HEK293 (cell line): ENCODE measurements around the gene ELOVL1.
A peak's percentile ranks its signal among the peaks of the same experiment; 100 is the strongest.

ENCODE experiments used
- CTCF ChIA-PET: fragments of 350-600 bp; formaldehyde crosslinking; extraction: SDS; loops from one replicate; lab custom pipeline; 2021; ENCODE audit warnings: antibody characterized with exemption; lab: Yijun Ruan, JAX
- POLR2A ChIA-PET: fragments of 300-600 bp; formaldehyde crosslinking; extraction: SDS; loops from one replicate; lab custom pipeline; 2020; ENCODE audit warnings: antibody characterized with exemption, inconsistent platforms; lab: Yijun Ruan, JAX
- H3K27ac ChIP-seq: fragments of 200-500 bp; sonication (Bioruptor generic); 2 replicates; pipeline ENCODE4 v1.5.1; 2014; ENCODE audit warnings: low read depth, low read length, control low read depth, inconsistent platforms; ENCODE audit errors: extremely low read depth
- H3K36me3 ChIP-seq, 2 experiments: fragments of 200-500 bp in 1 of 2; sonication (Bioruptor generic) in 1 of 2; 1 replicate in 1 of 2; 2 replicates in 1 of 2; pipeline ENCODE4 v1.5.1; 2014 to 2017; ENCODE audit warnings: inconsistent platforms in 2 of 2, low read length in 2 of 2; ENCODE audit not compliant: control insufficient read depth in 2 of 2, insufficient read depth in 1 of 2
- H3K4me1 ChIP-seq: fragments of 200-500 bp; sonication (Bioruptor generic); 2 replicates; pipeline ENCODE4 v1.5.1; 2014; ENCODE audit warnings: mild to moderate bottlenecking, low read length, inconsistent platforms; ENCODE audit not compliant: control insufficient read depth, insufficient read depth
- H3K4me3 ChIP-seq: 2 replicates; pipeline ENCODE4 v1.5.1; 2011; ENCODE audit warnings: low read depth, mild to moderate bottlenecking, control low read depth, low read length, moderate library complexity
- H3K9me3 ChIP-seq: fragments of 200-500 bp; sonication (Bioruptor generic); 2 replicates; pipeline ENCODE4 v1.5.1; 2014; ENCODE audit warnings: low read depth, low read length, inconsistent platforms; ENCODE audit not compliant: control insufficient read depth, insufficient read depth
- HOXD13 ChIP-seq: sonication (generic); formaldehyde crosslinking; IDR thresholded peaks from 2 replicates; pipeline ENCODE4 v1.8.0; 2022; ENCODE audit warnings: missing genetic modification reagents, borderline replicate concordance
- KLF7 ChIP-seq: fragments of 450-650 bp; formaldehyde crosslinking; IDR thresholded peaks from 2 replicates; pipeline ENCODE4 v1.5.1; 2016; ENCODE audit warnings: missing biosample characterization, missing genetic modification characterization, borderline replicate concordance
- REST ChIP-seq: fragments of 450-650 bp; formaldehyde crosslinking; IDR thresholded peaks from 2 replicates; pipeline ENCODE4 v1.5.1; 2016; ENCODE audit warnings: missing biosample characterization, missing genetic modification characterization
- SALL2 ChIP-seq: fragments of 450-650 bp; formaldehyde crosslinking; IDR thresholded peaks from 2 replicates; pipeline ENCODE4 v1.5.0; 2017; ENCODE audit warnings: missing biosample characterization, mild to moderate bottlenecking, missing genetic modification characterization, borderline replicate concordance
- ZFP3 ChIP-seq: fragments of 450-650 bp; formaldehyde crosslinking; IDR thresholded peaks from 2 replicates; pipeline ENCODE4 v1.5.1; 2016; ENCODE audit warnings: low read depth, missing biosample characterization, missing genetic modification characterization
- ZNF114 ChIP-seq: fragments of 450-650 bp; formaldehyde crosslinking; IDR thresholded peaks from 2 replicates; pipeline ENCODE4 v1.5.0; 2017; ENCODE audit warnings: missing biosample characterization, missing genetic modification characterization
- ZNF239 ChIP-seq: fragments of 450-650 bp; formaldehyde crosslinking; IDR thresholded peaks from 2 replicates; pipeline ENCODE4 v1.5.1; 2016; ENCODE audit warnings: missing biosample characterization, missing genetic modification characterization
- ZNF266 ChIP-seq: fragments of 450-650 bp; formaldehyde crosslinking; IDR thresholded peaks from 2 replicates; pipeline ENCODE4 v1.5.1; 2016; ENCODE audit warnings: missing biosample characterization, missing genetic modification characterization, low read depth
- ZNF311 ChIP-seq: fragments of 450-650 bp; formaldehyde crosslinking; IDR thresholded peaks from 2 replicates; pipeline ENCODE4 v1.5.1; 2017; ENCODE audit warnings: missing biosample characterization, missing genetic modification characterization, borderline replicate concordance
- ZNF335 ChIP-seq: fragments of 450-650 bp; formaldehyde crosslinking; conservative IDR thresholded peaks from 2 replicates; pipeline ENCODE4 v1.5.1; 2016; ENCODE audit warnings: missing biosample characterization, missing genetic modification characterization
- ZNF501 ChIP-seq: fragments of 450-650 bp; formaldehyde crosslinking; IDR thresholded peaks from 2 replicates; pipeline ENCODE4 v1.5.1; 2016; ENCODE audit warnings: missing biosample characterization, missing genetic modification characterization
- ZNF600 ChIP-seq: fragments of 450-650 bp; formaldehyde crosslinking; IDR thresholded peaks from 2 replicates; pipeline ENCODE4 v1.5.1; 2016; ENCODE audit warnings: missing biosample characterization, missing genetic modification characterization
- ZNF658 ChIP-seq: fragments of 450-650 bp; formaldehyde crosslinking; IDR thresholded peaks from 2 replicates; pipeline ENCODE4; 2016; ENCODE audit warnings: missing biosample characterization, missing genetic modification characterization
- ZNF664 ChIP-seq: fragments of 450-650 bp; formaldehyde crosslinking; IDR thresholded peaks from 2 replicates; pipeline ENCODE4 v1.5.1; 2016; ENCODE audit warnings: missing biosample characterization, missing genetic modification characterization
- ZNF677 ChIP-seq: fragments of 450-650 bp; IDR thresholded peaks from 2 replicates; pipeline ENCODE4 v1.5.0; 2018; ENCODE audit warnings: missing biosample characterization, mild to moderate bottlenecking, missing genetic modification characterization, moderate library complexity
- ZXDB ChIP-seq: fragments of 450-650 bp; formaldehyde crosslinking; IDR thresholded peaks from 2 replicates; pipeline ENCODE4 v1.5.1; 2016; ENCODE audit warnings: missing biosample characterization, missing genetic modification characterization
- TF ChIP-seq, protein P1 (sequence below): fragments of 450-650 bp; formaldehyde crosslinking; conservative IDR thresholded peaks from 2 replicates; pipeline ENCODE4 v1.5.1; 2016; ENCODE audit warnings: low read depth, missing biosample characterization, missing genetic modification characterization
- TF ChIP-seq, protein P2 (sequence below): fragments of 450-650 bp; formaldehyde crosslinking; IDR thresholded peaks from 2 replicates; pipeline ENCODE4 v1.5.1; 2017; ENCODE audit warnings: missing biosample characterization, missing genetic modification characterization

The ELOVL1 gene

DNA sequence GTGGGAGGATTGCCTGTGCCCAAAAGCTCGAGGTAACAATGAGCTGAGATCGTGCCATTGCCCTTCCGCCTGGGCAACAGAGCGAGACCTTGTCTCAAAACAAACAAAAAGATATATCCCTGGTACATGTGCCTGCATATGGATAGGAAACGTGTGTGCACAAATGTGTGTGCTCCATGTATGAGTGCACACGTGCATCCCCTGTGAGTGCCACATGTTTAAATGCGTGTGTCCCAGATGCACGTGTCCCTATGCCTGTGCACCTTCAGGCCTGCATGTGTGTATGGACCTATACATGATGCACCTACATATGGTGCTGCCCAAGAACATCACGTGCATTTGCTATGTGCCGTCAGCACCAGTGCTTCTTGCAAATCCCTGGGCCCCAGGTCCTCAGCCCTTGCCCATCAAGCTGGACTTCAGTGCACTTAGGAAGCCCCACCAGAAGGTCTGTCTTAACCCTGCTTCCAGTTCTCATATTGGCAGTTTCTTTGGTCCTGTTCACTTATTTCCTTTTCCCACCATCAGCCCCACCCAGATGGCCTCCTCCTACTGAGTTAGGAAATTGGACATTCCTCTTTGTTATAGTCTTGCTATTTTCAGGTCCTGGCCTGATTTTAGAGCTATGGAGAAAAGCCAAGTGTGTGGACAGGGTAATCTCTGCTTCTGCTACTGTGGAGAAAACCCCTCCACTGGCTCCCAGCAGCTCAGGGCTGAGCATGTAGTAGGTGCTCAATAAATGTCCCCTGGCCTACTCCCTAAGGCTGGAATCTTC is 51.7 kb downstream of the ELOVL1 start:
- H3K9me3 ChIP-seq, result no peaks in the 10 kb centered on the region
- no peak overlapping the region for H3K27ac ChIP-seq
- no peak overlapping the region for H3K4me3 ChIP-seq
- ChIA-PET POLR2A (interaction anchor here (0.9 kb wide), 1 partner anchor 42 kb away, joined by 3 read pairs; the partner anchor contains the start of gene CDC20), CTCF (interaction anchor here (0.6 kb wide), 2 partner anchors 111 to 394 kb away, joined by 3 read pairs; no protein-coding TSS in a partner anchor)
- H3K36me3 ChIP-seq, result no peaks in the 10 kb centered on the region
- no peaks in the 10 kb centered on the region for H3K4me1 ChIP-seq
- no peak for TF ChIP-seq ZNF239
- peak; percentile 46; the same call in 1 of the 2 replicates for TF ChIP-seq ZNF664 (tag by site-specific recombination)
- no peak for TF ChIP-seq ZNF114
- no peak for TF ChIP-seq ZNF266 (tag by site-specific recombination)

GRCh38 chr1:43315481-43315880 is 52.3 kb downstream of the ELOVL1 start:
- H3K36me3 ChIP-seq, result no peaks in the 10 kb centered on the region
- TF ChIP-seq ZNF600 (tag by site-specific recombination) (no peak), ZXDB (tag by site-specific recombination) (no peak), ZNF501 (no peak), ZNF335 (tag by site-specific recombination) (no peak), HOXD13 (CRISPR knock-in tag) (no peak)
- TF ChIP-seq, protein P1, sequence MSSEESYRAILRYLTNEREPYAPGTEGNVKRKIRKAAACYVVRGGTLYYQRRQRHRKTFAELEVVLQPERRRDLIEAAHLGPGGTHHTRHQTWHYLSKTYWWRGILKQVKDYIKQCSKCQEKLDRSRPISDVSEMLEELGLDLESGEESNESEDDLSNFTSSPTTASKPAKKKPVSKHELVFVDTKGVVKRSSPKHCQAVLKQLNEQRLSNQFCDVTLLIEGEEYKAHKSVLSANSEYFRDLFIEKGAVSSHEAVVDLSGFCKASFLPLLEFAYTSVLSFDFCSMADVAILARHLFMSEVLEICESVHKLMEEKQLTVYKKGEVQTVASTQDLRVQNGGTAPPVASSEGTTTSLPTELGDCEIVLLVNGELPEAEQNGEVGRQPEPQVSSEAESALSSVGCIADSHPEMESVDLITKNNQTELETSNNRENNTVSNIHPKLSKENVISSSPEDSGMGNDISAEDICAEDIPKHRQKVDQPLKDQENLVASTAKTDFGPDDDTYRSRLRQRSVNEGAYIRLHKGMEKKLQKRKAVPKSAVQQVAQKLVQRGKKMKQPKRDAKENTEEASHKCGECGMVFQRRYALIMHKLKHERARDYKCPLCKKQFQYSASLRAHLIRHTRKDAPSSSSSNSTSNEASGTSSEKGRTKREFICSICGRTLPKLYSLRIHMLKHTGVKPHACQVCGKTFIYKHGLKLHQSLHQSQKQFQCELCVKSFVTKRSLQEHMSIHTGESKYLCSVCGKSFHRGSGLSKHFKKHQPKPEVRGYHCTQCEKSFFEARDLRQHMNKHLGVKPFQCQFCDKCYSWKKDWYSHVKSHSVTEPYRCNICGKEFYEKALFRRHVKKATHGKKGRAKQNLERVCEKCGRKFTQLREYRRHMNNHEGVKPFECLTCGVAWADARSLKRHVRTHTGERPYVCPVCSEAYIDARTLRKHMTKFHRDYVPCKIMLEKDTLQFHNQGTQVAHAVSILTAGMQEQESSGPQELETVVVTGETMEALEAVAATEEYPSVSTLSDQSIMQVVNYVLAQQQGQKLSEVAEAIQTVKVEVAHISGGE (tag by site-specific recombination), result no peak
- TF ChIP-seq, all 188 proteins: peak for 0
- Histone ChIP-seq H3K4me3 (no peak overlapping the region), H3K4me1 (no peaks in the 10 kb centered on the region), H3K9me3 (no peaks in the 10 kb centered on the region), H3K27ac (no peak overlapping the region)
- CTCF ChIA-PET, result interaction anchor here (0.6 kb wide), 2 partner anchors 110 to 394 kb away, joined by 3 read pairs; no protein-coding TSS in a partner anchor
- POLR2A ChIA-PET, result no interaction called here

DNA sequence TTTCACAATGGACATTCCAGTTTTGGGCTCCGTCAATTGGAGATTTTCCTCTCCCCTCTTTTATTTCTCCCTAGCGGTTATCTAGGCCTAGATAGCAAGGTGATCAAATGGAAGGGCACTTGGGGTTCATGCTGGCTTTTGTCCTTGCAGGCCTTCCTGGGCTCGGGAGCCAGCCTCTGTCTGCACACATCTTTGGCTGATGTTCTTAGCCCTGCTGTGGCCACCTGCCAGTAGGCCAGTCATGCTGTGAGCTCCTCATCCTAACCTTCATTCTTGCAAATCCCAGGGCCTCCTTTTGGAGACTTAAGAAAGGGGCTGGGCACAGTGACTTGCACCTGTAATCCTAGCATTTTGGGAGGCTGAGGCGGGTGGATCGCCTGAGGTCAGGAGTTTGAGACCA is 53.6 kb downstream of the ELOVL1 start:
- POLR2A ChIA-PET, result interaction anchor here (0.8 kb wide), 1 partner anchor 44 kb away, joined by 5 read pairs; the partner anchor contains the start of gene CDC20
- no peak for TF ChIP-seq ZNF658 (tag by site-specific recombination)
- TF ChIP-seq, protein P2, sequence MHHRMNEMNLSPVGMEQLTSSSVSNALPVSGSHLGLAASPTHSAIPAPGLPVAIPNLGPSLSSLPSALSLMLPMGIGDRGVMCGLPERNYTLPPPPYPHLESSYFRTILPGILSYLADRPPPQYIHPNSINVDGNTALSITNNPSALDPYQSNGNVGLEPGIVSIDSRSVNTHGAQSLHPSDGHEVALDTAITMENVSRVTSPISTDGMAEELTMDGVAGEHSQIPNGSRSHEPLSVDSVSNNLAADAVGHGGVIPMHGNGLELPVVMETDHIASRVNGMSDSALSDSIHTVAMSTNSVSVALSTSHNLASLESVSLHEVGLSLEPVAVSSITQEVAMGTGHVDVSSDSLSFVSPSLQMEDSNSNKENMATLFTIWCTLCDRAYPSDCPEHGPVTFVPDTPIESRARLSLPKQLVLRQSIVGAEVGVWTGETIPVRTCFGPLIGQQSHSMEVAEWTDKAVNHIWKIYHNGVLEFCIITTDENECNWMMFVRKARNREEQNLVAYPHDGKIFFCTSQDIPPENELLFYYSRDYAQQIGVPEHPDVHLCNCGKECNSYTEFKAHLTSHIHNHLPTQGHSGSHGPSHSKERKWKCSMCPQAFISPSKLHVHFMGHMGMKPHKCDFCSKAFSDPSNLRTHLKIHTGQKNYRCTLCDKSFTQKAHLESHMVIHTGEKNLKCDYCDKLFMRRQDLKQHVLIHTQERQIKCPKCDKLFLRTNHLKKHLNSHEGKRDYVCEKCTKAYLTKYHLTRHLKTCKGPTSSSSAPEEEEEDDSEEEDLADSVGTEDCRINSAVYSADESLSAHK (tag by site-specific recombination), result no peak
- no peak for TF ChIP-seq REST (tag by site-specific recombination)
- TF ChIP-seq ZNF311 (tag by site-specific recombination), result no peak
- no peak for TF ChIP-seq ZNF677 (tag by site-specific recombination)
- no peak for TF ChIP-seq ZFP3 (tag by site-specific recombination)
- no peak for TF ChIP-seq KLF7 (tag by site-specific recombination)
- TF ChIP-seq SALL2 (tag by site-specific recombination), result no peak

More for the DNA sequence above, 53.6 kb downstream of the ELOVL1 start:
- Histone ChIP-seq H3K4me3 (no peak overlapping the region), H3K27ac (no peak overlapping the region), H3K4me1 (no peaks in the 10 kb centered on the region), H3K36me3 (no peaks in the 10 kb centered on the region), H3K9me3 (no peaks in the 10 kb centered on the region)
- CTCF ChIA-PET, result interaction anchor here (0.6 kb wide), 1 partner anchor 819 kb away, joined by 4 read pairs; no protein-coding TSS in a partner anchor
